Smooth muscle cell (in vitro differentiated cells): ENCODE data around the gene TIMM29. TPM values are rescaled to one million over a fixed set of nuclear protein-coding genes. Genes with fewer than 3 reads are reported as not detected.
"Not testable (repeated sequence)": the region's sequence is repeated elsewhere in the genome, so short reads cannot be mapped to it uniquely, and the experiment has no call there.

ENCODE experiments used
- DNase-seq: peaks from one replicate; lab custom pipeline; 2025; ENCODE audit not compliant: unreplicated experiment; lab: John Stamatoyannopoulos, UW
- H2AFZ ChIP-seq: fragments of 200-600 bp; sonication (generic); 2 replicates; pipeline ENCODE4 v1.6.0; 2016; ENCODE audit warnings: antibody characterized with exemption, low read depth, mild to moderate bottlenecking
- H3F3A ChIP-seq: fragments of 200-600 bp; sonication (generic); 2 replicates; pipeline ENCODE4 v1.6.0; 2017; ENCODE audit warnings: antibody characterized with exemption, low read depth
- H3K27ac ChIP-seq: fragments of 200-600 bp; sonication (generic); 2 replicates; pipeline ENCODE4 v1.5.1; 2016; ENCODE audit warnings: low read depth, mild to moderate bottlenecking
- H3K27me3 ChIP-seq: fragments of 200-600 bp; sonication (generic); 2 replicates; pipeline ENCODE4 v1.6.1; 2016; ENCODE audit warnings: low read depth, mild to moderate bottlenecking
- H3K36me3 ChIP-seq: fragments of 200-600 bp; sonication (generic); 2 replicates; pipeline ENCODE4 v1.5.1; 2016; ENCODE audit warnings: low read depth
- H3K4me1 ChIP-seq: fragments of 200-600 bp; sonication (generic); 2 replicates; pipeline ENCODE4 v1.5.1; 2016; ENCODE audit warnings: low read depth
- H3K4me2 ChIP-seq: fragments of 200-600 bp; sonication (generic); 2 replicates; pipeline ENCODE4 v1.6.0; 2016; ENCODE audit warnings: mild to moderate bottlenecking
- H3K4me3 ChIP-seq: fragments of 200-600 bp; sonication (generic); 2 replicates; pipeline ENCODE4 v1.5.1; 2016; ENCODE audit warnings: mild to moderate bottlenecking
- H3K79me2 ChIP-seq: fragments of 200-600 bp; sonication (generic); 2 replicates; pipeline ENCODE4 v1.6.0; 2016; ENCODE audit warnings: low read depth, mild to moderate bottlenecking
- H3K9ac ChIP-seq: fragments of 200-600 bp; sonication (generic); 2 replicates; pipeline ENCODE4 v1.6.0; 2016; ENCODE audit warnings: low read depth
- H3K9me3 ChIP-seq: fragments of 200-600 bp; sonication (generic); replicated peaks from 2 replicates; pipeline ENCODE4 v1.5.1; 2016; ENCODE audit warnings: low read depth
- H4K20me1 ChIP-seq: fragments of 200-600 bp; sonication (generic); 2 replicates; pipeline ENCODE4 v1.6.0; 2016; ENCODE audit warnings: low read depth
- WGBS: methylation state at CpG from one replicate; pipeline ENCODE4 v1.1.7; 2016; ENCODE audit warnings: low lambda C conversion rate; 5-methylcytosine and 5-hydroxymethylcytosine counted together
- polyA plus RNA-seq: library from polyadenylated mRNA; unstranded; fragments of >200 nt; fragmentation: Nextera tagmentation; extraction: Ambion mirVana; gene quantifications from 2 replicates; pipeline ENCODE4 v1.2.1, GENCODE V29; 2016
- total RNA-seq: library from RNA; depleted of rRNA; stranded (reverse); fragments of >200 nt; gene quantifications from 2 replicates; pipeline ENCODE4 v1.2.3, GENCODE V29; 2014
- TF ChIP-seq, protein P1 (sequence below): fragments of 200-600 bp; sonication (generic); IDR thresholded peaks from 2 replicates; pipeline ENCODE4 v1.5.1; 2017; ENCODE audit warnings: borderline replicate concordance, mild to moderate bottlenecking, antibody characterized with exemption; ENCODE audit not compliant: insufficient read depth, poor library complexity, severe bottlenecking

The TIMM29 gene
- total and polyA plus RNA-seq, 2 experiments from 2014 or later, result 14.9 to 16.8 TPM

DNA sequence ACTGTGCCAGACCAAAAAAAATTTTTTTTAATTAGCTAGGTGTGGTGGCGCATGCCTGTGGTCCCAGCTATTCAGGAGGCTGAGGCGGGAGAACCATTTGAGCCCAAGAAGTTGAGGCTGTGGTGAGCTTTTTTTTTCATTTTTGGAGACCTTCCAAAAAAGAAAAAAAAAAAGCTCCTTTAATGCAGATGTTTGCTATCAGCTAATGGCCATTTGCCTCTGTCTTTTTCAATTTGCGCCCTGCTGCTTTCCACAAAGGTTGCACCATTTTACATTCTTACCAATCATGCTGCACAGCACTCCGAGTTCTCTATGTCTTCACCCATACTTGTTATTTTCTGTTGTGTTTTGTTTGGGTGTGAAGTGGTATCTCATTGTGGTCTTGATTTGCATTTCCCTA is 16.7 kb downstream of the TIMM29 start:
- Histone ChIP-seq H3K27ac (no peak overlapping the region), H3K9ac (no peak overlapping the region), H3F3A (no peaks in the 10 kb centered on the region), H3K27me3 (no peaks in the 10 kb centered on the region), H3K36me3 (no peaks in the 10 kb centered on the region), H3K4me2 (no peak overlapping the region), H3K4me1 (no peaks in the 10 kb centered on the region), H3K9me3 (no peaks in the 10 kb centered on the region), H2AFZ (no peak overlapping the region), H3K4me3 (no peak overlapping the region), H4K20me1 (no peaks in the 10 kb centered on the region), H3K79me2 (no peaks in the 10 kb centered on the region)
- DNase-seq, result no peak
- TF ChIP-seq, protein P1, sequence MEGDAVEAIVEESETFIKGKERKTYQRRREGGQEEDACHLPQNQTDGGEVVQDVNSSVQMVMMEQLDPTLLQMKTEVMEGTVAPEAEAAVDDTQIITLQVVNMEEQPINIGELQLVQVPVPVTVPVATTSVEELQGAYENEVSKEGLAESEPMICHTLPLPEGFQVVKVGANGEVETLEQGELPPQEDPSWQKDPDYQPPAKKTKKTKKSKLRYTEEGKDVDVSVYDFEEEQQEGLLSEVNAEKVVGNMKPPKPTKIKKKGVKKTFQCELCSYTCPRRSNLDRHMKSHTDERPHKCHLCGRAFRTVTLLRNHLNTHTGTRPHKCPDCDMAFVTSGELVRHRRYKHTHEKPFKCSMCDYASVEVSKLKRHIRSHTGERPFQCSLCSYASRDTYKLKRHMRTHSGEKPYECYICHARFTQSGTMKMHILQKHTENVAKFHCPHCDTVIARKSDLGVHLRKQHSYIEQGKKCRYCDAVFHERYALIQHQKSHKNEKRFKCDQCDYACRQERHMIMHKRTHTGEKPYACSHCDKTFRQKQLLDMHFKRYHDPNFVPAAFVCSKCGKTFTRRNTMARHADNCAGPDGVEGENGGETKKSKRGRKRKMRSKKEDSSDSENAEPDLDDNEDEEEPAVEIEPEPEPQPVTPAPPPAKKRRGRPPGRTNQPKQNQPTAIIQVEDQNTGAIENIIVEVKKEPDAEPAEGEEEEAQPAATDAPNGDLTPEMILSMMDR, result no peak
- WGBS, result 94% methylated on average over 4 of the region's 4 CpGs

DNA sequence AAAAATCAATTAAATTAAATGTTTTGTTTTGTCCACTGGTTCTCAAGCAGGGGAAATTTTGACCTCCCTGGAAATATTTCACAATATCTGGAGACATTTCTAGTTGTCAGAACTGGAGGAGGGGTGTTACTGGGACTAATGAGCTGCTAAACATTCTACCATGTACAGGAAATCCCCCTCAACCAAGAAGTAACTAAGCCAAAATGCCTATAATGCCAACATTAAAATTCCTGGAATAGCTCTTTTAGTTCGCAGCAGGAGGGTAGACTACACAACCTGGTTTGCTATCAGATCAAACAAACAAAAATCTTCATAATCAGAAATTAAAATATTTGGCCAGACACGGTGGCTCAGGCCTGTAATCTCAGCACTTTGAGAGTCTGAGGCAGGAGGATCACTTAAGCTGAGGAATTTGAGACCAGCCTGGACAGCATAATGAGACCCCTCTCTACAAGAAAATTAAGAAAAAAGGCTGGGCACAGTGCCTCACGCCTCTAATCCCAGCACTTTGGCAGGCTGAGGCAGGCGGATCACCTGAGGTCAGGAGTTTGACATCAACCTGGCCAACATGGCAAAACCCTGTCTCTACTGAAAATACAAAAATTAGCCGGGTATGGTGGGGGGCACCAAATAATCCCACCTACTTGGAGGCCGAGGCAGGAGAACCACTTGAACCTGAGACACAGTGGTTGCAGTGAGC is 18.5 kb downstream of the TIMM29 start:
- no peak for DNase-seq
- Histone ChIP-seq H3K4me3 (no peak overlapping the region), H2AFZ (no peak overlapping the region), H3K9me3 (no peaks in the 10 kb centered on the region), H4K20me1 (no peaks in the 10 kb centered on the region), H3K27me3 (no peaks in the 10 kb centered on the region), H3K79me2 (no peaks in the 10 kb centered on the region), H3K27ac (peak overlapping the region; percentile 64), H3K4me1 (no peaks in the 10 kb centered on the region), H3K4me2 (no peak overlapping the region), H3K36me3 (no peaks in the 10 kb centered on the region), H3F3A (no peaks in the 10 kb centered on the region), H3K9ac (no peak overlapping the region)
- WGBS, result 68% methylated on average over 6 of the region's 6 CpGs
- TF ChIP-seq, protein P1, result no peak

DNA sequence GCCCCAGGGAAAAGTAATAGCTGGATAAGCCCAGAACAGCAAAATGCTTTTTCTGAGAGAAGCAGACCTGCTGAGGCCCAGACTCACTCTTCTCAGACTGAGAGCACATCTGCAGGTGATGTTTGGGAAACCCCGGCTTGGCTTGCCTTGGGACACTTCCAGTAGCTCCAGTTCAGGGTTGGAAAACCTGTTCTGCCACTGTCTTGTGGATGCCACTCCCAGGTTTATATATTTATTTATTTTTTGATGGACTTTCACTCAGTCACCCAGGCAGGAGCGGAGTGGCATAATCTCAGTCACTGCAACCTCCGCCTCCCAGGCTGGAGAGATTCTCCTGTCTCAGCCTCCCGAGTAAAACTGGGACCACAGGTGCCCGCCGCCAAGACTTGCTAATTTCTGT is 24.2 kb downstream of the TIMM29 start:
- no peak overlapping the region for H3K4me3 ChIP-seq
- H3K79me2 ChIP-seq, result no peaks in the 10 kb centered on the region
- H3K27ac ChIP-seq, result no peak overlapping the region
- no peak overlapping the region for H2AFZ ChIP-seq
- no peak for DNase-seq
- TF ChIP-seq, protein P1, result no peak
- no peak overlapping the region for H3K9ac ChIP-seq
- H3K9me3 ChIP-seq, result no peaks in the 10 kb centered on the region
- H3K4me1 ChIP-seq, result no peaks in the 10 kb centered on the region
- 90% methylated on average over 6 of the region's 6 CpGs for WGBS
- H3K36me3 ChIP-seq, result no peaks in the 10 kb centered on the region
- H3K4me2 ChIP-seq, result no peak overlapping the region
- no peaks in the 10 kb centered on the region for H3K27me3 ChIP-seq
- no peaks in the 10 kb centered on the region for H4K20me1 ChIP-seq
- no peaks in the 10 kb centered on the region for H3F3A ChIP-seq

DNA sequence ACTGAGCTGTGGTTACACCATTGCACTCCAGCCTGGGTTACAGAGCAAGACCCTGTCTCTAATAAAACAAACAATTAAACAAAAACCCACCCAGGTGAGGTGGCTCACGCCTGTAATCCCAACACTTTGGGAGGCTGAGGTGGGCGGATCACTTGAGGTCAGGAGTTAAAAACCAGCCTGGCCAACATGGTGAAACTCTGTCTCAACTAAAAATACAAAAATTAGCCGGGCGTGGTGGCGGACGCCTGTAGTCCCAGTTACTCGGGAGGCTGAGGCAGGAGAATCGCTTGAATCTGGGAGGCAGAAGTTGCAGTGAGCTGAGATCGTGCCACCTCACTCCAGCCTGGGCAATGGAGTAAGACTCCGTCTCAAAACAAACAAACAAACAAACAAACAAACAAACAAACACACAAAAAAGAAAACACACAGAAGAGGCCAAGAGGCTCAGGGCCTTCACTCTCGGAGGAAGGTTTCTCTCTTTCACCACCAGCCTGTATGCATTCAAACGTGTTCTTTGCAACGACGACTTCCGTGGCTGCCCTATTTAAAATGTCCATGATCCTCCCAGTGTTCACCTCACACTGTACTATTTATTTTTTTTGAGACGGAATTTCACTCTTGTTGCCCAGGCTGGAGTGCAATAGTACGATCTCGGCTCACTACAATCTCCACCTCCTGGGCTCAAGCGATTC is 30.8 kb downstream of the TIMM29 start:
- H3K9me3 ChIP-seq, H3K27me3 ChIP-seq, H2AFZ ChIP-seq, H3K27ac ChIP-seq, H3K9ac ChIP-seq, H3F3A ChIP-seq, H3K36me3 ChIP-seq, H3K4me1 ChIP-seq, DNase-seq: not testable (repeated sequence)
- Histone ChIP-seq H3K79me2 (peaks cover 38% of the 10 kb centered on the region), H3K4me3 (peak overlapping the region; percentile 58), H4K20me1 (peaks cover 24% of the 10 kb centered on the region), H3K4me2 (peak overlapping the region; percentile 87)
- 97% methylated on average over 19 of the region's 19 CpGs for WGBS
